GM12873 (cell line): Measurements from ENCODE around the gene WHRN.

Experiments used
- TF ChIP-seq, protein P1 (sequence below): IDR thresholded peaks from 2 replicates; pipeline ENCODE4 v1.5.1; 2012; ENCODE audit warnings: low read depth, mild to moderate bottlenecking, moderate library complexity, low read length, control low read depth; ENCODE audit not compliant: insufficient read depth; ENCODE audit errors: missing control alignments

Gene WHRN

GRCh38 chr9:114403153-114403756 is 102.0 kb downstream of the WHRN start:
- TF ChIP-seq, protein P1, sequence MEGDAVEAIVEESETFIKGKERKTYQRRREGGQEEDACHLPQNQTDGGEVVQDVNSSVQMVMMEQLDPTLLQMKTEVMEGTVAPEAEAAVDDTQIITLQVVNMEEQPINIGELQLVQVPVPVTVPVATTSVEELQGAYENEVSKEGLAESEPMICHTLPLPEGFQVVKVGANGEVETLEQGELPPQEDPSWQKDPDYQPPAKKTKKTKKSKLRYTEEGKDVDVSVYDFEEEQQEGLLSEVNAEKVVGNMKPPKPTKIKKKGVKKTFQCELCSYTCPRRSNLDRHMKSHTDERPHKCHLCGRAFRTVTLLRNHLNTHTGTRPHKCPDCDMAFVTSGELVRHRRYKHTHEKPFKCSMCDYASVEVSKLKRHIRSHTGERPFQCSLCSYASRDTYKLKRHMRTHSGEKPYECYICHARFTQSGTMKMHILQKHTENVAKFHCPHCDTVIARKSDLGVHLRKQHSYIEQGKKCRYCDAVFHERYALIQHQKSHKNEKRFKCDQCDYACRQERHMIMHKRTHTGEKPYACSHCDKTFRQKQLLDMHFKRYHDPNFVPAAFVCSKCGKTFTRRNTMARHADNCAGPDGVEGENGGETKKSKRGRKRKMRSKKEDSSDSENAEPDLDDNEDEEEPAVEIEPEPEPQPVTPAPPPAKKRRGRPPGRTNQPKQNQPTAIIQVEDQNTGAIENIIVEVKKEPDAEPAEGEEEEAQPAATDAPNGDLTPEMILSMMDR: no peak

DNA sequence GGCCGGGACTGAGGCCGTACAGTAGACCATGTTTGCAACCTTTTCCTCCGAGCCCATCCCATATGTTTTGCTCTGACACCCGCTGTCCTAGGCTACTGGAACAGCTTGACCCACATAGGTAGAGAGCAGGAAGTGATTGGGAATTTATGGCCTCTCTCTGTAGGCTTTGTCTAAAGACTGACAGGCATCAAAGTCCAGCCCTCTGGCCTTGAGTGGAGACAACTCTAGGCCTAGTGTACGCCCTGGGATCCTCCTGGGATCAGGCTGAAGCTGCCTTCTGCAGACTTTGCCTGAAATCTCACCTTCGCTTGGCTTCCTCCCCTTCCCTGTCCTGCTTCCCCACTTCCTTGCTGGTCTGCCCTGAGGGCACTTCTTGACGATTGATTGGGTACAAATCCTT is 103.9 kb downstream of the WHRN start:
- TF ChIP-seq, protein P1: no peak

GRCh38 chr9:114400772-114401171 is 104.5 kb downstream of the WHRN start:
- TF ChIP-seq, protein P1: no peak

- TF ChIP-seq, protein P1: no peak
These were observed 105.1 kb downstream of the WHRN start for GRCh38 chr9:114400219-114400618.

GRCh38 chr9:114399381-114399780 is 105.9 kb downstream of the WHRN start:
- TF ChIP-seq, protein P1: no peak

DNA sequence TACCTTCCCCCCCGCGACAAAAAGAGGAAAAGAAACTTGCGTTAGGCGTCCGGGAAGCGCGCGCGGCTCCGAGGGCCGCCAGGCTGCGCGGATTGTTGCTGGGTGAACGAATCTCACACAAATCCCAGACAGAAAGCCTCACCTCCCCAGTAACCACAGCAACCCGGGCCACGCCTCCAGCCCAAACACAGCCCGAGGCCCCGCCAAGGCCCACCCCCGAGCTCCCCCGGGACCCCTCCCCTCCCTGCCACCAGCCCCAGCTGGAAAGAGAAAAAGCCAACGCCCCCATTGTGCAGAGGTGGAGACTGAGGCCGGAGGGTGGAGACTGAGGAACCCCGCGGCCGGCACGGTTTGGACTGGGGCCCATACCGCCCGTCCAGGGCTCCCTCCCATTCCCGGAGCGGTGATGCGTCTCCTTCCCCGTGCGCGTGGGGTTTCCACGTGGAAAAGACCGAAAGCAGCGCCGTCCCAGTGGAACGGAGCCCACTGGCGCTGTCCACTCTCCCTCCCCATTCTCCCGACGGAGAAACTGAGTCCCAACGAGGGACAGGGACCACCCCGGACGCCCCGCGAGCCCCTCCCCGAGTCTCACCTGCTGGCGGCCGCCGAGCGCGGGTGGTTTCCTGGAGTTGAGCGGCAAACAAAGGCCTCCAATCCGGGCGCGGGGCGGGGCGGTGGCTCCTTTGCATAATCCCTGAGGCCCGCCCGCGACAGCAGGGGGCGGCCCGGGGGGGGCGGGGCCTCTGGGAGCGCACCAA is 107.2 kb downstream of the WHRN start:
- TF ChIP-seq, protein P1: no peak

DNA sequence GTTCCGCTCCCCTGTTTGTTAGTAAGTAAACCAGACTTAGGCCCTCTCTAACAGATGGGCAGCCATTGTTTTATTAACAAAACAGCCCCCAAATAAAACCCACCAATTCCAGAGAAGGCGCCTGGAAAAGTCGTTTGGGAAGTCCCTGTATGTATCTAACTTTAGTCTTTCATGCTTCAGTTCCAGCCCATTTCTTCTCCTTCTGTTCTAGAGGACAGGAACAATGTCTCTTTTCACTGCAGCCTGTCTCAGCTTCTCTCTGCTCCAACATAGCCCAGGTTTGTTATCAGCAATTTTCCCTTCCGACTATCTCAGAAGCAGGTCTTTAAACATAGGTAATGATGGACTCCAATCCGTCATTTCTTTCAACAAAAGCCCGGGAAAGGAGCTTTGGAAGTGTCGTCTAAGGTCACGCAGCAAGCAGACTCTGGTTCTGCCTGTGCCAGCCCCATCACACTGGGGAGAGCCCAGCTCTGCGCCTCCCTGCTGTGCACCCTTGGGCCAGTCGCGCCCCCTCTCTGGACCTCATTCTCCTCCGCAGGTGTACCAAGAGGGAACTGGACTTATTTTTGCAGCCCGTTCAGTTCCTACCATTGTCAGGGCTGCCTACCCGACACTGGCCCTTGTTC is 107.9 kb downstream of the WHRN start:
- TF ChIP-seq, protein P1: no peak
